Left cardiac atrium (tissue), 4 donors: Measurements from ENCODE around the gene CNPY4. TPM values are rescaled to one million over a fixed set of nuclear protein-coding genes. Genes with fewer than 3 reads are reported as not detected.
"Not testable (repeated sequence)": the region's sequence is repeated elsewhere in the genome, so short reads cannot be mapped to it uniquely, and the experiment has no call there.

Experiments
- ATAC-seq, 2 donors: fragments of 200-7000 bp; cut with Tn5 transposase; one replicate each; pipeline ENCODE4 v1.9.1; 2020; ENCODE audit warnings: mild to moderate bottlenecking in 2 of 2, moderate library complexity in 2 of 2
- DNase-seq: peaks from one replicate; pipeline ENCODE4 v3.0.0-alpha.2; 2020
- intact Hi-C, 2 donors: fragments of 100-400 bp; cut with DNase I; formaldehyde crosslinking; loops; one replicate each; pipeline versions ENCODE4 v1.14.1 to v1.15.1; 2022 to 2023
- total RNA-seq, 2 donors: library from RNA; stranded (reverse); fragmentation: NEBNext Ultra II Directional; extraction: Animal tissue kit (Norgen Biotek cat#: 25700); gene quantifications; one replicate each; pipeline ENCODE4 v1.2.1, GENCODE V29; 2021
- donor health status: DM: no; HTN: yes; CAD: no.
- donor health status: DM: no; HTN: yes; CAD: no; lungs with severe emphysema.
- donor health status: DM: yes; HTN: yes; CAD: no.
- donor health status: Dilated cardiomyopathy.

The CNPY4 gene
- total RNA-seq, 2 donors from 2014 or later, result 9.0 to 13.3 TPM

DNA sequence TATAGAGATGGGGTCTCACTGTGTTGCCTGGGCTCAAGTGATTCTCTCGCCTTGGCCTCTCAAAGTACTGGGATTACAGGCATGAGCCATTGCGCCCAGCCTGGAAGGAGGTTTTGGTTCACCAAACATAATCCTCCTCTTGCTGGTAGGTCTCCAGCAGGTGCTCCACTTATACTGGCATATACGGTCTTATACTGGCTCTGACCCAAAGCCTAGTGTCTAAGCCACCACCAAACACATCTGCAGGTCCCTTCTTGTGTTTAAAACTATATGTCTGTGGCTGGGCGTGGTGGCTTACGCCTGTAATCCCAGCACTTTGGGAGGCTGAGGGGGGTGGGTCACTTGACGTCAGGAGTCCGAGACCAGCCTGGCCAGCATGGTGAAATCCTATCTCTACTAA lies 12.7 kb downstream of the CNPY4 start:
- ATAC-seq, result no peak
- no peak for DNase-seq
- intact Hi-C loops, result loop anchor here (5.0 to 10.0 kb wide), 4 partner anchors 80 to 140 kb away; partner anchors contain the start of gene PVRIG (in 1 of the 2)

DNA sequence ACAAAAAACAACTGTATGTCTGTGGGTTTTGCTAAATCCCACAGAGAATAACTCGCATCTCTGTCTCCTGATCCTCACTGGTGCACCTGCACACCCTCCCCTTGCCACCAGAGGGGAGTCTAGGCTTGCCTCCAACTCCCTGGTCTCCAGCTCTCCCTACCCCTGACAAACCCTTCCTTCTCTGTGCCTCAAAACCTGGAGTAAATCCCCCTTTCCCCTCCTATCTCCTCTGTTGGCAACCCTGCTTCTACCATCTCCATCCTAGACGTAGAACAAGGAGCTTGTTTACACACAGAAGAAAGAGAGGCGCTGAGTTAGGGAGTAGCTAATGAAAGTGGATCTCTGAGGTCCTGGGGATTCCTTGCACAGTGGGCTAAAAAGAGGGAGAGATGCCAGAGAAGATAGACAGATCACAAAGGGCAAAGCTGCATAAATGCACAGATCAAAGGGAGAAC lies 13.3 kb downstream of the CNPY4 start:
- intact Hi-C loops, result loop anchor here (5.0 to 10.0 kb wide), 4 partner anchors 80 to 140 kb away; partner anchors contain the start of gene PVRIG (in 1 of the 2)
- no peak for DNase-seq
- peak; percentile 72 to 75 for ATAC-seq

DNA sequence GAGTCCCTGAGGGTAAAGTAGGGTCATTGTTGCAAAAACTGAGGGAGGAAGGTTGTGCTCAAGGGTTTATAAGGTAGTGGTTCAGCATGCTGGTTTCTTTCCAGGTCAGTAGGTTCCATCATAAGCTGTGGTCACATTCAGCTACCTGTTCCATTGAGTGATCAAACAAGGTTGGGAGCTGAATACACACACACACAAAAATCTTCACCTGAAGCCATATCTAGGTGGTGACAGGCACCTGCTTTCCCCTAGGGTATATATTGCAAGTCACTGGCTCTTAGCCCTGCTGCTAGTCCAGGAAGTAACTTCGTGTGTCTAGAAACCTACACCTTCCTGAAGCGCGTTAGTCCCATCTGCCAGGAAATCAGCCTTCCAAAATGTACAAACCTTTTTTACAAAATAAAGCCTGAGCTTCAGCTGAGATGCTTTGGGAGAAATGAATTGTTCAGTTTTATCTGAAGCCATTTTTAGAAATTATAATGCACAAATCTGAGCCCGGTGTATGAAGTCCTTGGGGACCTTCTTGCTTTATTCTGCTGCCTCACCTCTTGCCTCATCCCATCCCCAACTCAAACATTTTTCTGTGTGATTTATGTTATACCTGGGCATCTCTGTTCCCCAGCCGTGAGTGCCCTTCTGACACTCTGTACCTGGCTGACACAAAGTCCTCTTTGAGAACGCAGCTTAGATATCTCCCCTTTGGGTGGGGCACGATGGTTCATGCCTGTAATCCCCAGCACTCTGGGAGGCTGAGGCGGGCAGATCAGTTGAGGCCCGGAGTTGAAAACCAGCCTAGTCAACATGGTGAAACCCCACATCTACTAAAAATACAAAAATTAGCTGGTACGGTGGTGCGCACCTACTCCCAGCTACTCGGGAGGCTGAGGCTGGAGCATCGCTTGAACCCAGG lies 18.7 kb downstream of the CNPY4 start:
- ATAC-seq (no peak), DNase-seq (no peak)

DNA sequence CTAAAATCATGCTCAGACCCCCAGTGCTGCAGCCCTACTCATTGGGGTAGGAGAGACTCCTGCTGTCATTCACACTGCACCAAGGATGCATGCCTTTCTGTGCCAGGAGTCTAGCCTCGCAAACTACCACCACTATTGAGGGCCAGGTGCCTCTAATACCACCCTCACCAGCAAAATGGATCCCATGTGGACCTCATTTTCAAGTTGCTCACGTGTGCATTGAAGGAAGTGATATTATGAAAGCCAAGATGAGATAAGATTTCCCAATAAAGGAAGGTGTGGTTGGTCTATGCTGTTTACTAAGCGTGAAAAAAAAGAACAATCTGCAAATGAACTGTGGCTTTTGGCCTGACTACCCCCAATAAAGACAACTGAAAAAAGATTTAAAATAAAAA lies 22.1 kb downstream of the CNPY4 start:
- intact Hi-C loops, result no loop called here
- ATAC-seq, result no peak

More for the DNA sequence above, 18.7 kb downstream of the CNPY4 start:
- intact Hi-C loops, result loop anchor here in 1 of 2 donors (10.0 kb wide), 2 partner anchors 77 to 143 kb away; partner anchors contain the start of gene PVRIG

DNA sequence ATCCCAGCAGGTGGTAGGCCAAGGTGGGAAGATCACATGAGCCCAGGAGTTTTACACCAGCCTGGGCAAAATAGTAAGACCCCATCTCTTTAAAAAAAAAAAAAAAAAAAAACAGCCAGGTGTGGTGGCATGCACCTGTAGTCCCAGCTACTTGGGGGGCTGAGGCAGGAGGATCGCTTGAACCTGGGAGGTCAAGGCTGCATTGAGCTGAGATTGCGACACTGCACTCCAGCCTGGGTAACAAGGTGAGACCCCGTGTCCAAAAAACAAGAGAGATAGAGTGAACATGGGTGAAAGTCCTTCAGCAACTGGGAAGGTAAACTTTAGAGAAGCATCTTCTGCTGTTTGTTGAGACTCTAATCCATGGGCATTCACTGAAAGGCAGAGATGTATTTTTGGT lies 23.0 kb downstream of the CNPY4 start:
- DNase-seq, result no peak
- intact Hi-C loops, result no loop called here
- no peak for ATAC-seq

More for the DNA sequence above, 22.1 kb downstream of the CNPY4 start:
- DNase-seq, result no peak

DNA sequence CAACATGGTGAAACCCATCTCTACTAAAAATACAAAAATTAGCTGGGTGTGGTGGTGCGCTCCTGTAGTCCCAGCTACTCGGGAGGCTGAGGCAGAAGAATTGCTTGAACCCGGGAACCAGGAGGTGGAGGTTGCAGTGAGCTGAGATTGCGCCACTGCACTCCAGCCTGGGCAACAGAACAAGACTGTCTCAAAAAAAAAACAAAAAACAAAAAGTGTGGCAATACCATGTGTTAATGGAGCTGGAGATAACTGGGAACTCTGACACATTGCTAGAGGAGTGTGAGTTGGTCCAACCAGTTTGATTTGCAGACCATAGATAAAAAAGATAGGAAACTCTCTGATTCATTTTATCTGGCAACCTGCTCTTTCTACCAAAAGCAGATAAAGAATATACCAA lies 26.9 kb downstream of the CNPY4 start:
- DNase-seq, intact Hi-C loops: not testable (repeated sequence)
- ATAC-seq, result peak in 1 of 2 donors; percentile 4

DNA sequence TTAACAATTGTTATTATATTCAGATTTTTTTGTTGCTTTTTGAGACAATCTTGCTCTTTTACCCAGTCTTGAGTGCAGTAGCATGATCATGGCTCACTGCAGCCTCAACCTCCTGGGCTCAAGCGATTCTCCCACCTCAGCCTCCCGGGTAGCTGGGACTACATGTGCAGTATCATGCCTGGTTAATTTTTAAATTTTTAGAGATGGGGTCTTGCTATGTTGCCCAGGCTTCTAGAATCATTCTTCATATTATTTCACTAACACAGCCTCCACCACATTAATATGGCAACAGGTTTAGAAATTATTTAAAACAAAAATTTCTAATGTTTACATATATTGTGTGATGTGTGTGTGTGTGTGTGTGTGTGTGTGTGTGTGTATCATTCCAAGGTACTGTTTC lies 27.8 kb downstream of the CNPY4 start:
- intact Hi-C loops, result no loop called here
- ATAC-seq (no peak), DNase-seq (no peak)

DNA sequence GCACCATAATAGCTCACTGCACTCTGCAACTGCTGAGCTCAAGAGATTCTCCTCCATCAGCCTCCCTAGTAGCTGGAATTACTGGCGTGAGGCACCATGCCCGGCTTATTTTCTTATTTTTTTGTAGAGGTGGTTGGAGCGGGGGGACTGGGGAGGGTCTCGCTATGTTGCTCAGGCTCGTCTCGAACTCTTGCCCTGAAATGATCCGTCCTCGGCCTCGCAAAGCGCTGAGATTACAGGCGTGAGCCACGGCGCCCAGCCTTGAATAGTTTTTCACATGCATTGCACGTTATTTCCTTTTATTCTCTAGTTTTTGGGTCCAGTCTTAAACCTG lies 28.8 kb downstream of the CNPY4 start:
- no peak for DNase-seq
- no peak for ATAC-seq
- intact Hi-C loops, result no loop called here

DNA sequence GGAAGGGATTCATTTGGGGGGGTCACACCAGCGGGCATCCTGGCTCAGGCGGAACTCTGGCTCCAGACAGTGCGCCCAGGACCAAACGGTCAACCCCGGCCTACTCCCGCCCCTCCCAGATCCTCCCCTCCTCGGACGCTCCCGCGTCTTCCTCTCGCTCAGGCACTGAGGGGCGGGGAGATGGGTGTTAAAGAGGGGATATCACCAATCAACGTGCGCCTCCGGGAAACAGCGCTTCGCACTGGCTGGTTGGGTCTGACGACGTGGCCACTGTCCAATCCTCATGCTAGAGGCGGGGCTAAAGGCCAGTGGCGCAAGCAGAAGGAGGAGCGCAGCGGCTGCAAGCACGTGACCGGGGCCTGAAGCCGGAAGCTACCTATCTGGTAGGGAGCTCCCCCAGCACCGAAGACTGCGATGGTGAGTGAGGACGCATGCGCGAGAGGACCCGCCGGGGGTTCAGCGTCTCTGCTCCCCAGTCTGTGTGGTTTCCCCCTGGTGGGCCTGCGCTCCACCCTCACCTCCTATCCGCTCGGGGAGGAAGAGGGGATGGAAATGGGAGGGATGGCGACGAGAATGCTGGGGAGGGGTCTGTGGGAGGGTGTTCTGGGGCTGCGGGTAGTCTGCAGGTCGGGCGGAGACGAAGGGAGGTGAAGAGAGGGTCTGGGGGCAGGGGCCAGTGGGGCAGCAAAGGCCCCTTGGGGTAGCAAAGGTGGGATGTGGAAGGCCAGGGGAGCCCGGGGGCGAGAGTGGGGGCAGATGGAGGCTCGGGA lies 29.3 kb downstream of the CNPY4 start, which contains the start of gene LAMTOR4:
LAMTOR4 (plus strand) TSS at position 360 of the 770 bp plus-strand sequence; CDS start at position 415, 55 bp downstream.
- DNase-seq (peak; percentile 99), ATAC-seq (peak; percentile 99)
- intact Hi-C loops, result no loop called here

DNA sequence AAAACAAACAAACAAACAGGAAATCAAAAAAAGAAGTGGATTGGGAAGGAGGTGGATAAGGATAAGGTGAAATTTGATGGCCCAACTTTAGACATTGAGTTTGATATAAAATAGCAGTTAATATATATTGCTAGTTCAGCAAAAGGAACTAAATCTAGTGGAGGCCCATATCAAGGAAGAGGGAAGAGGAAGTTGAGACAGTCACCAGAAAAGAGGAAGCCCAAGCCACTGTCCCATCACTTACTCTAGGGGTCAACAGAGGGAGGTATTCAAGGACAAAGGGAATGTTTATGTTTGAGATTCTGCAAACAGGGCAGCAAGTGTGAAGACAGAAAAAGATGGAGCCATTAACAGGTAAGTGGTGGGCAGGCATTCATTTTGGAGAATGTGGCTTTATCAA lies 33.0 kb downstream of the CNPY4 start:
- DNase-seq (no peak), ATAC-seq (no peak)
- intact Hi-C loops, result no loop called here

DNA sequence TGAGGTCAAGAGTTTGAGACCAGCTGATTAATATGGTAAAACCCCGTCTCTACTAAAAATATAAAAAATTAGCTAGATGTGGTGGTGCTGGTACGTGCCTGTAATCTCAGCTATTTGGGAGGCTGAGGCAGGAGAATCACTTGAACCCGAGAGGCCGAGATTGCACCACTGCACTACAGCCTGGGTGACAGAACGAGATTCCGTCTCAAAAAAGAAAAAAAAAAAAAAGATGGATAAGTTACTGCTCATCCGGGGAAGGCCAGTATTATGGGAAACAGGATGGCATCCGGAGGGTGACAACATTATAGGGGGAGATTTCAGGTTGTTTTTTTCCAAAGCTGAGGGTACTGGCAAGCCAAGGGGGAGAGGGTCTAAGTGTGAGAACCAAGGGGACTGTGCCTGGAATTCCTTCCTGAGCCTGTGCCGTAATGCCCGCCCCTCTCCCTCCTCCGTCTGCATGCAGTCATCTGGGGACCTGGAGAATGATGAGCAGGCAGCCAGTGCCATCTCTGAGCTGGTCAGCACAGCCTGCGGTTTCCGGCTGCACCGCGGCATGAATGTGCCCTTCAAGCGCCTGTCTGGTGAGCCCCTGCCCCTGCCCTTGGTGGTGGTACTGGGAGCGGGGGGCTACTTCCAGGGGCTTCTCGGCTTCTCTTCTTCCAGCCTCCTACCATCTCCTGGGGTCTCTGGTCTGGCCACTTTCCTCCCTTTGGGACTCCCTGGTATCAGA lies 33.7 kb downstream of the CNPY4 start:
- no peak for ATAC-seq
- intact Hi-C loops, result no loop called here
- no peak for DNase-seq

DNA sequence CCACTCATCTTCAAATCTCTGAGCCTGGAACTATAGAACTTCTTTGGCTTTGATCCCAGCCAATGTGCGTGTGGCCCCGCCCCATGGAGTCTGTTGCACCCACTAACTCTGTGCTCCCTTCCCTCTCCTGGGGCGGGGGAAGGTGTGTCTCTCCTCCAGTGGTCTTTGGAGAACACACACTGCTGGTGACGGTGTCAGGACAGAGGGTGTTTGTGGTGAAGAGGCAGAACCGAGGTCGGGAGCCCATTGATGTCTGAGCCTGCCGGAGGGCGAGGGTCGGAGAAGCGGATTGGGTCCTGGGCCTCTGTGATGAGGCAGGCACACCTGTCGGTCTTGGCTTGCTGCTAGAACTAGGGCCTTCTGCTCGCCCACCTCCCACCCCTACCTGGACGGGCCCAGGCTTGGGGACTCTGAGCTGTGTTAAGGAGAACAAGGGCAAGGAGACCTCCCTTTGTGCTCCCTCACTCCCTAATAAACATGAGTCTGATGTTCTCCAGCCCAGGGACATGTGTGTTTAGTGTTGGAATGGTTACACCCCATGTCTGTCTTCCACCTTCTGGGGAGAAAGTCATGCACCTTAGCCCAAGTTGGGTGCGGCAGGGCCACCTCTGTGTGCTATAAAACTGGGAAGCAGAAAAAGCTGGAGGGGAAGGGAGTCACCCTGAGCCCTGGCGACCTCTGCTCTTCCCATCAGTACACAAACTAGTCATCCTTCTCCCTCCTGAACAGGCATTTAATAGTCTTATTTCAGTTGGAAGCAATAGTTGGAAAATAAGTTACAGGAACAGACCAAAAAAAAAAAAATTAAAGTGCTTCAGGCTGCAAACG lies 34.5 kb downstream of the CNPY4 start:
- intact Hi-C loops, result no loop called here
- DNase-seq, result no peak
- no peak for ATAC-seq

DNA sequence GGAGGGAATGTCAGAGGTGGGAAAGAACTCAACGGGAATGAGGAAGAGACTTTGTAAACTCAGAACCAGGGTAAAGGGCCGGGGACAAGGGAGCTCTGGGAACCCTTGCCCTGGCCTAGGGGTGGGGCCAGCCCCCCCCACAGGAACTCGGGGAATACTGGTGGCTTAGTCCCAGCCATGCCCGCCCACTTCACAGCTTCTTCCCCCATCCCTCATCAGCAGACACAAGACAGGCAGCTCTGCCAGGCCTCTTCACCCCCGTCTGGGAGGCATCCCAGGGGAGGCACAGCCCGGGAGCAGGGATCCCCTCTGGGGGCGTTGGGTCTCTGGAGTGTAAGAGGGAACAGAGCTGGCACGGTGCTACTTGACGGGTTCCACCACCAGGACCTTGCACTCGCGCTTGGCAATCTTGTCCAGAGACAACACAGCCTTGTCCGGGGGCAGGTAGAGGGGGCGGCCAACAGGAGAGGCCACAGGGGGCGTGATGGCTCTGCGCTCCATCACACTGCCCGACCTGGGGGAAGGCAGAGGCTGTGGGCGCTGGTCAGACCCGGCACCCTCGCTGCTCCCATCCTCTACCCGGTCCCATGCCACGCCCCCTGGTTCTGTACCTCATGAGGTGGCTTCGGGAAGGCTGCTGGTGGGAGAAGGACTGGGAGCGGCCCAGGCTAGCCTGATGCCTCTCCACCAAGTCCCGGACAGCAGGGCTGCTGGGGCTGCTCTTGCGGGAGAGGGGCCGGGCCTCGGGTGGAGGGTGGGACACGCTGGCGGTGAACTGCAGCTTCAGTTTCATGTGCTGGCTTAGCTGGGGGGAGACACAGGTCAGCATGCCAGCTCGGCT lies 35.4 kb downstream of the CNPY4 start:
- intact Hi-C loops, result no loop called here
- ATAC-seq (no peak), DNase-seq (no peak)

DNA sequence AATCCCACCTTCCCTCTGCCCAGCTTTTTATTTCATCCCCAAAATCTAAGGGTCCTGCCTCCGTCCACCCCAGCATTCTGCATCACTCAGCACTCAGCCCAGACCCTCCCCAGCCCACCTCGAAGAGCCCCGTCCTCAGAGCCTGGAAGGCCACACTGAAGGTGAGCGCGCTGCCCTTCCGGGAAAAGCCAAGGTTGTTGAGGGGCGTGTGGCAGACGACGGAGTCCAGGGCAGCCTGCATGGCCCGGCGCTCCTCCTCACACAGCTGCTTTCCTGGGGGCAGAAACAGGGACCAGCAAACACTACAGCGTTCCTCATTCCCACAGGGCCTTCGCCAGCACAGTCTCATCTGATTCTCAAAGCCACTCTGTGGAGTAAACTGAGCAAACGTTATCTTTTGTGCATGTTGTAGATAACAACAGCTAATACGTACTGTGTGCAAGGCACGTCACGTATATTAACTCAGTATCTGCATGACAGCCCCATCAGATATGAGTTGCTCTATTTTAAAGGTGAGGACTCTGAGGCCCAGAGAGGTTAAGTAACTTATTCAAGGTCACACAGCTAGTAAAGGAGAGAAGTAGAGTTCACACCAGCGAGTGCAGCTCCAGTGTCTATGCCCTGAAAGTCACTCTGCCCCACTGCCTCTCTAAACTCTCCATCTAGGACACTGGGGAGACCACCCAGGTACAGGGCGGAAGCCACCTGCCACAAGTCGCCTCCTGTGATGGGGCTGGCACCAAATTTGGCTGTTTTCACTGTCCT lies 36.3 kb downstream of the CNPY4 start:
- DNase-seq, result no peak
- no peak for ATAC-seq
- intact Hi-C loops, result no loop called here

DNA sequence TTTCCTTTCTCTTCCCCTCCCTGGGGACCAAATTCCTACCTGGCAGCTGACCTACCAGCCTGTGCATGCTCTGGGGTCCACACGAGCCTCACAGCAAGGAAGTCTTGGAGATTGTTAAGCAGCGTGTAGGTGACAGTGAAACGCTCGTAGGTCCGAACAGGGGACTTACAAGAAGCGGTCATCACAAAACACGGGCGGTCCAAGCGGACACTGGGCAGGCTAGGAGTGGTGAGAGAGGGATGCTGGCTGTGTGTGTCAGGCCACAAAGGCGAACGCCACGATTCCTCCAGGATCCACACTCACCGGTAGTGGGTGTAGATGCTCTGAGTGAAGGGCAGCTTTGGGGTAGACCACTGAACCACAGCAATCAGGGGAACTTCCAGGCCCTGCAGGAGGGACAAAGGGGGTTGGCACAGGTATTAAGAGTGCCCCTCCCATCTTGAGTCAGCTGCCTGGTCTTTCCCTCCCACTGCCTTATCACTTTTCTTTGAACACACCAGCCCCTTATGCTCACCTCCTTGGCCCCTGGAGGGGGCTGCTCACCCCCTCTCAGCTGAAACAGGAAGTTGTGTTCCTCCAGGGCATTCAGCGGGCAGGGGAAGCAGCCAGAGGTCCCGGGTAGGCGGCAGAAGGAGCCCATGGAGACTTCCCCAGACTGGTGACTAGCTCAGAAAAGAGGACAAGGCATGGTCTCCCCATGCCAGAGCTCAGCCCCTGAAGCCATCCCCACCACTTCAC lies 37.1 kb downstream of the CNPY4 start:
- DNase-seq (no peak), ATAC-seq (no peak)

DNA sequence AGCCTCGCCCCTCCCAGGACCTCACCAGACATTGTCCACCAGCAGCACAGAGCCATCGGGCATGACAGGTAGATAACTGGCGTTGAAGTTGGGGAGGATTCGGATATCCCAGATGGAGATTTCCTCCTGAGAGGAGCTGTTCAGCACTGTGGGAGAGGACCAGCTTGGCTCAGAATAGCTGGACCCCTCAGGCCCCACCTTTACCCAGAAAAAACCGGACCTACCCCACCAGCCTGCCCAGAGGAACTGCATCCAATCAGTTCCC lies 37.6 kb downstream of the CNPY4 start:
- no peak for ATAC-seq
- DNase-seq, result no peak
- intact Hi-C loops, result no loop called here

More for the DNA sequence above, 37.1 kb downstream of the CNPY4 start:
- intact Hi-C loops, result no loop called here
